ENCODE data around the gene SAP30BP.

DNA sequence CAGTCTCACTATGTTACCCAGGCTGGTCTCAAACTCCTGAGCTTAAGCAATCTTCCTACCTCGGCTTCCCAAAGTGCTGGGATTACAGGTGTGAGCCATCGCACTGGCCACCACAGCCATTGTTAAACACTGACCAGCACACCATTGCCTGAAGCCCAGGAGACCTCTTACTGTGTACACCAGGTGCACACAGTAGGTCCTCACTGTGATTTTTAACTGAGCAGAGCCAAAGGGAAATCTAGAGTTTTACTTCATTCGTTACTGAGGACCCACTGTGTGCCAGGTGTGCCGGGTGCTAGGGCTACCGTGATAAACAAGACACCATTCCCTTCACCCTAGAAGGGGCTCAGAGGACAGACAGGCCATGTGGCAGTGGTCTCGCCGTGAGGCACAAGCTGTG is 58.4 kb downstream of the SAP30BP start:
- TF ChIP-seq, protein P1, sequence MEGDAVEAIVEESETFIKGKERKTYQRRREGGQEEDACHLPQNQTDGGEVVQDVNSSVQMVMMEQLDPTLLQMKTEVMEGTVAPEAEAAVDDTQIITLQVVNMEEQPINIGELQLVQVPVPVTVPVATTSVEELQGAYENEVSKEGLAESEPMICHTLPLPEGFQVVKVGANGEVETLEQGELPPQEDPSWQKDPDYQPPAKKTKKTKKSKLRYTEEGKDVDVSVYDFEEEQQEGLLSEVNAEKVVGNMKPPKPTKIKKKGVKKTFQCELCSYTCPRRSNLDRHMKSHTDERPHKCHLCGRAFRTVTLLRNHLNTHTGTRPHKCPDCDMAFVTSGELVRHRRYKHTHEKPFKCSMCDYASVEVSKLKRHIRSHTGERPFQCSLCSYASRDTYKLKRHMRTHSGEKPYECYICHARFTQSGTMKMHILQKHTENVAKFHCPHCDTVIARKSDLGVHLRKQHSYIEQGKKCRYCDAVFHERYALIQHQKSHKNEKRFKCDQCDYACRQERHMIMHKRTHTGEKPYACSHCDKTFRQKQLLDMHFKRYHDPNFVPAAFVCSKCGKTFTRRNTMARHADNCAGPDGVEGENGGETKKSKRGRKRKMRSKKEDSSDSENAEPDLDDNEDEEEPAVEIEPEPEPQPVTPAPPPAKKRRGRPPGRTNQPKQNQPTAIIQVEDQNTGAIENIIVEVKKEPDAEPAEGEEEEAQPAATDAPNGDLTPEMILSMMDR (optimal IDR thresholded peaks at IDR 0.05 in 1 of 3, IDR thresholded peaks at IDR 0.05 in 1 of 3, conservative IDR thresholded peaks at IDR 0.05 in 1 of 3; ENCODE audit: extremely low read depth in 1 of 3, insufficient read depth in 2 of 3, low read length in 3 of 3): no peak
- no peak for TF ChIP-seq EZH2 (IDR thresholded peaks at IDR 0.05; ENCODE audit: low read length)

Measured in keratinocyte (primary cell).